GM21390 (cell line): ENCODE measurements around the gene RAB9B.

Experiments
- ATAC-seq: cut with Tn5 transposase; IDR thresholded peaks from one replicate; pipeline ENCODE4 v1.9.1; 2021; ENCODE audit not compliant: unreplicated experiment

Gene RAB9B

DNA sequence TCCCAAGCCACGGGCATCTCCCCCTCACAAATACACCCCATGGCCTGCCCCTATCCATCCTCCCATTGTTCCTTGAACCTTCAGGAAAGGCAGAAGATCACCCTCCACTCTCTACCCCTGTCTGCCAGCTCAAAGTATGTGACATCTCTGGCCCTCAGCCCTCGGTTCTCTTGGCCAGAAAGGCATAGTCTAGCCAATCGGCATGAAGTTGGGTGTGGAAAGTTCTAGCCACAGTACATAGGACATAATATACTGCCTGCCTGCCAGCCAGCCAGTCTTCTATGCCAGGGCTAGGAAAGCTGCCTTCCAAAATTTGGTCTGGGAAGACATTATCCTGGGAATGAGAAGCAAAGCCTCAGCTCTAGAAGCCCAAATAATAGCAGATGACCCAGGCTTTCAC, 58.6 kb downstream of the RAB9B start:
- no peak for ATAC-seq
